ENCODE measurements around the gene CYP4F22.

DNA sequence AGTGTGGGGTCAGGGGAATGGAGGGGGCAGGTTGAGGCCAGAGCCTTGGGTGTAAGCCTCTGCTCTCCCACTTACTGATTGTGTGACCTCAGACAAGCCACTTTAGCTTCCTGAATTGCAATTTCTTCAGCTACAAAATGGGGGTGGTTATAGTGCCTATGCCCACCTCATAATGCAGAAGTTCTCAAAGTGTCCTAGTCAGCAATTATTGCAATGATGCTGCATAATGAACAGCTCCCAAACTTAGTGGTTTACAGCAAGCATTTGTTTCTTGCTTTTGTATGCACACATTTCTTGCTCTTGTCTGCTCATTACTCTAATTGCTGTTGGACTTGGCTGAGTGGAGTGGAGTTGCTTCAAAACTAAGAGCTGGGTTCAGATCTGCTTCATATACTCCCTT lies 36.0 kb downstream of the CYP4F22 start:
- TF ChIP-seq EZH2 (IDR thresholded peaks at IDR 0.05; ENCODE audit: insufficient read depth, poor library complexity, severe bottlenecking) (no peak), EZH2phosphoT487 (IDR thresholded peaks at IDR 0.05; ENCODE audit: insufficient read depth, low read depth) (no peak)

Data from GM23248 (cell line).